Measurements from ENCODE around the gene LINS1. TPM values are rescaled to one million over a fixed set of nuclear protein-coding genes. Genes with fewer than 3 reads are reported as not detected.

Gene LINS1
- polyA plus RNA-seq, 1 donor from 2014 or later, result 21.4 TPM

- H3K4me3 ChIP-seq (ENCODE audit: low read length), result no peak overlapping the region
- no peak overlapping the region for H3K4me2 ChIP-seq (ENCODE audit: low read length)
- TF ChIP-seq MXI1 (conservative IDR thresholded peaks at IDR 0.05; ENCODE audit: poor library complexity, severe bottlenecking) (no peak), RAD21 (conservative IDR thresholded peaks at IDR 0.05) (no peak), EZH2 (IDR thresholded peaks at IDR 0.05; ENCODE audit: borderline replicate concordance, insufficient read depth, low read length, poor library complexity, severe bottlenecking) (no peak), SMC3 (conservative IDR thresholded peaks at IDR 0.05; ENCODE audit: poor library complexity) (no peak), REST (IDR thresholded peaks at IDR 0.05; ENCODE audit: borderline replicate concordance) (no peak), TAF1 (IDR thresholded peaks at IDR 0.05; ENCODE audit: low read depth) (no peak), EP300 (conservative IDR thresholded peaks at IDR 0.05; ENCODE audit: poor library complexity, severe bottlenecking) (no peak), CTCF (IDR thresholded peaks at IDR 0.05; ENCODE audit: poor library complexity, severe bottlenecking) (no peak), POLR2AphosphoS5 (IDR thresholded peaks at IDR 0.05) (no peak)
- peaks cover 36% of the 10 kb centered on the region for H3K79me2 ChIP-seq (replicated peaks; ENCODE audit: insufficient read depth, low read length)
- no peaks in the 10 kb centered on the region for H3K9me2 ChIP-seq (ENCODE audit: insufficient read depth, low read length)
- H4K20me1 ChIP-seq (ENCODE audit: insufficient read depth), result no peaks in the 10 kb centered on the region
- no peak overlapping the region for H3K27ac ChIP-seq (ENCODE audit: low read length)
- H3K9ac ChIP-seq (ENCODE audit: low read length), result no peak overlapping the region
- H2AFZ ChIP-seq (ENCODE audit: low read depth, low read length), result no peak overlapping the region
- no peaks in the 10 kb centered on the region for H3K36me3 ChIP-seq (ENCODE audit: insufficient read depth, low read length)
- H3K9me3 ChIP-seq (ENCODE audit: low read length), result no peaks in the 10 kb centered on the region
- no peaks in the 10 kb centered on the region for H3K27me3 ChIP-seq (ENCODE audit: insufficient read depth, low read depth, low read length)
- H3F3A ChIP-seq (ENCODE audit: insufficient read depth, low read length, poor library complexity, severe bottlenecking), result no peaks in the 10 kb centered on the region
These were observed 8.6 kb downstream of the LINS1 start for GRCh38 chr15:100593431-100593830.

- Histone ChIP-seq H3K27ac (ENCODE audit: low read length) (no peak overlapping the region), H3K27me3 (ENCODE audit: insufficient read depth, low read depth, low read length) (no peaks in the 10 kb centered on the region), H2AFZ (ENCODE audit: low read depth, low read length) (no peak overlapping the region), H3K79me2 (replicated peaks; ENCODE audit: insufficient read depth, low read length) (peaks cover 31% of the 10 kb centered on the region), H3K9me2 (ENCODE audit: insufficient read depth, low read length) (no peaks in the 10 kb centered on the region), H4K20me1 (ENCODE audit: insufficient read depth) (no peaks in the 10 kb centered on the region), H3K4me2 (ENCODE audit: low read length) (no peak overlapping the region), H3K9ac (ENCODE audit: low read length) (no peak overlapping the region), H3K36me3 (ENCODE audit: insufficient read depth, low read length) (no peaks in the 10 kb centered on the region), H3F3A (ENCODE audit: insufficient read depth, low read length, poor library complexity, severe bottlenecking) (no peaks in the 10 kb centered on the region), H3K4me3 (ENCODE audit: low read length) (no peak overlapping the region), H3K9me3 (ENCODE audit: low read length) (peaks cover 2% of the 10 kb centered on the region)
- TF ChIP-seq REST (IDR thresholded peaks at IDR 0.05; ENCODE audit: borderline replicate concordance) (no peak), TAF1 (IDR thresholded peaks at IDR 0.05; ENCODE audit: low read depth) (no peak), MXI1 (conservative IDR thresholded peaks at IDR 0.05; ENCODE audit: poor library complexity, severe bottlenecking) (no peak), EZH2 (IDR thresholded peaks at IDR 0.05; ENCODE audit: borderline replicate concordance, insufficient read depth, low read length, poor library complexity, severe bottlenecking) (no peak), RAD21 (conservative IDR thresholded peaks at IDR 0.05) (no peak), CTCF (IDR thresholded peaks at IDR 0.05; ENCODE audit: poor library complexity, severe bottlenecking) (no peak), POLR2AphosphoS5 (IDR thresholded peaks at IDR 0.05) (no peak), SMC3 (conservative IDR thresholded peaks at IDR 0.05; ENCODE audit: poor library complexity) (no peak), EP300 (conservative IDR thresholded peaks at IDR 0.05; ENCODE audit: poor library complexity, severe bottlenecking) (no peak)
These were observed 9.1 kb downstream of the LINS1 start for GRCh38 chr15:100592898-100593297.
